Activated CD8-positive, alpha-beta memory T cell treated with anti-CD3 and anti-CD28 coated beads, Interleukin-2, amount 10 ng/mL, durations not matched to agents 7 days and 5 days (primary cell): ENCODE results near the gene STIL. TPM values are rescaled to one million over a fixed set of nuclear protein-coding genes. Genes with fewer than 3 reads are reported as not detected.
"Not testable (repeated sequence)": the region's sequence is repeated elsewhere in the genome, so short reads cannot be mapped to it uniquely, and the experiment has no call there.

Experiments
- ATAC-seq: fragments of 150-1000 bp; cut with Tn5 transposase; one replicate; pipeline ENCODE4 v1.10.0; 2021; ENCODE audit warnings: moderate library complexity
- CTCF ChIA-PET: fragments of 350-600 bp; sonication (Branson Sonifier 250); formaldehyde crosslinking; loops from one replicate; lab custom pipeline; 2021; ENCODE audit warnings: antibody characterized with exemption; lab: Charles Lee
- DNase-seq: peaks from one replicate; pipeline ENCODE4 v3.0.0-alpha.2; 2020
- H3K27ac Mint-ChIP-seq: one replicate; pipeline ENCODE4 v1.8.0; 2021; ENCODE audit warnings: mild to moderate bottlenecking, mixed read lengths
- H3K27me3 Mint-ChIP-seq: one replicate; pipeline ENCODE4 v1.8.0; 2021; ENCODE audit warnings: mixed read lengths
- H3K36me3 Mint-ChIP-seq: one replicate; pipeline ENCODE4 v1.8.0; 2021; ENCODE audit warnings: mild to moderate bottlenecking, mixed read lengths
- H3K4me1 Mint-ChIP-seq: one replicate; pipeline ENCODE4 v1.8.0; 2021; ENCODE audit warnings: mixed read lengths
- H3K4me3 Mint-ChIP-seq: one replicate; pipeline ENCODE4 v1.8.0; 2021; ENCODE audit warnings: mild to moderate bottlenecking, moderate library complexity, mixed read lengths
- H3K9me3 Mint-ChIP-seq: one replicate; pipeline ENCODE4 v1.8.0; 2022; ENCODE audit warnings: low read depth, mixed read lengths
- total RNA-seq, 2 experiments: library from RNA; stranded (reverse); gene quantifications; one replicate each; pipeline ENCODE4 v1.2.3, GENCODE V29; 2021

STIL gene
- total RNA-seq, 2 experiments from 2014 or later = 38.6 to 51.3 TPM

- ATAC-seq (peak; percentile 79), DNase-seq (peak; percentile 85)
- CTCF ChIA-PET = interaction anchor here (0.8 to 1.6 kb wide), 7 partner anchors 9 to 149 kb away, joined by 3 to 8 read pairs (median 4); partner anchors contain the start of gene STIL
- H3K9me3 Mint-ChIP-seq = no peaks in the 10 kb centered on the region
- no peaks in the 10 kb centered on the region for H3K27me3 Mint-ChIP-seq
- no peaks in the 10 kb centered on the region for H3K36me3 Mint-ChIP-seq
- H3K27ac Mint-ChIP-seq = peak within 1 kb of the TSS; percentile 95
- H3K4me3 Mint-ChIP-seq = no peak within 1 kb of the TSS
- peaks cover 17% of the 10 kb centered on the region for H3K4me1 Mint-ChIP-seq
Measured at GRCh38 chr1:47333578-47333921, 19.6 kb upstream of the STIL start, which contains the start of gene CMPK1. CMPK1 (plus strand) TSS chr1:47333790; CDS start chr1:47333946, 156 bp downstream.

GRCh38 chr1:47332779-47333577 lies 19.0 kb upstream of the STIL start:
- ATAC-seq = no peak
- Mint-ChIP-seq H3K27me3 (no peaks in the 10 kb centered on the region), H3K9me3 (no peaks in the 10 kb centered on the region), H3K27ac (no peak overlapping the region), H3K36me3 (no peaks in the 10 kb centered on the region), H3K4me3 (no peak overlapping the region), H3K4me1 (peaks cover 14% of the 10 kb centered on the region)
- no peak for DNase-seq
- CTCF ChIA-PET = interaction anchor here (0.8 to 1.5 kb wide), 6 partner anchors 9 to 149 kb away, joined by 3 to 8 read pairs (median 4); partner anchors contain the start of gene STIL

GRCh38 chr1:47331875-47332274 lies 17.9 kb upstream of the STIL start:
- no peak overlapping the region for H3K27ac Mint-ChIP-seq
- CTCF ChIA-PET = no interaction called here
- no peak for ATAC-seq
- H3K4me3 Mint-ChIP-seq = no peak overlapping the region
- peaks cover 14% of the 10 kb centered on the region for H3K4me1 Mint-ChIP-seq
- H3K27me3 Mint-ChIP-seq = no peaks in the 10 kb centered on the region
- DNase-seq = no peak
- H3K36me3 Mint-ChIP-seq = no peaks in the 10 kb centered on the region
- H3K9me3 Mint-ChIP-seq = no peaks in the 10 kb centered on the region

GRCh38 chr1:47330212-47330611 lies 16.3 kb upstream of the STIL start:
- no peaks in the 10 kb centered on the region for H3K9me3 Mint-ChIP-seq
- no peak for ATAC-seq
- no peak overlapping the region for H3K27ac Mint-ChIP-seq
- H3K36me3 Mint-ChIP-seq = no peaks in the 10 kb centered on the region
- no peaks in the 10 kb centered on the region for H3K27me3 Mint-ChIP-seq
- peaks cover 6% of the 10 kb centered on the region for H3K4me1 Mint-ChIP-seq
- no peak overlapping the region for H3K4me3 Mint-ChIP-seq
- CTCF ChIA-PET = no interaction called here
- DNase-seq = no peak

GRCh38 chr1:47328992-47329391 lies 15.0 kb upstream of the STIL start:
- H3K27ac Mint-ChIP-seq = no peak overlapping the region
- ATAC-seq (no peak), DNase-seq (no peak)
- H3K4me3 Mint-ChIP-seq = no peak overlapping the region
- H3K36me3 Mint-ChIP-seq = no peaks in the 10 kb centered on the region
- H3K27me3 Mint-ChIP-seq = no peaks in the 10 kb centered on the region
- CTCF ChIA-PET = no interaction called here
- H3K9me3 Mint-ChIP-seq = no peaks in the 10 kb centered on the region
- no peaks in the 10 kb centered on the region for H3K4me1 Mint-ChIP-seq

- Mint-ChIP-seq H3K36me3 (no peaks in the 10 kb centered on the region), H3K9me3 (no peaks in the 10 kb centered on the region), H3K4me1 (no peaks in the 10 kb centered on the region), H3K27ac (no peak overlapping the region), H3K4me3 (no peak overlapping the region), H3K27me3 (no peaks in the 10 kb centered on the region)
- CTCF ChIA-PET = interaction anchor here (0.5 to 1.3 kb wide), 2 partner anchors 63 to 64 kb away, joined by 3 read pairs; no protein-coding TSS in a partner anchor
- DNase-seq (no peak), ATAC-seq (no peak)
Measured at GRCh38 chr1:47326271-47326670, 12.3 kb upstream of the STIL start.

- DNase-seq = no peak
- H3K27me3 Mint-ChIP-seq = no peaks in the 10 kb centered on the region
- no peak overlapping the region for H3K4me3 Mint-ChIP-seq
- H3K9me3 Mint-ChIP-seq = no peaks in the 10 kb centered on the region
- no peaks in the 10 kb centered on the region for H3K4me1 Mint-ChIP-seq
- no peaks in the 10 kb centered on the region for H3K36me3 Mint-ChIP-seq
- CTCF ChIA-PET = interaction anchor here (2.2 kb wide), 1 partner anchor 8 kb away, joined by 8 read pairs; the partner anchor contains the start of gene CMPK1
- H3K27ac Mint-ChIP-seq = no peak overlapping the region
- ATAC-seq = no peak
Measured at GRCh38 chr1:47325528-47325927, 11.6 kb upstream of the STIL start.

GRCh38 chr1:47324682-47325081 lies 10.7 kb upstream of the STIL start:
- Mint-ChIP-seq H3K9me3 (no peaks in the 10 kb centered on the region), H3K4me3 (no peak overlapping the region), H3K27me3 (no peaks in the 10 kb centered on the region), H3K4me1 (no peaks in the 10 kb centered on the region), H3K27ac (no peak overlapping the region), H3K36me3 (no peaks in the 10 kb centered on the region)
- ATAC-seq (no peak), DNase-seq (no peak)
- CTCF ChIA-PET = interaction anchor here (2.2 to 2.4 kb wide), 2 partner anchors 9 to 11 kb away, joined by 8 read pairs; partner anchors contain the start of genes CMPK1 and STIL

GRCh38 chr1:47323599-47324031 lies 9.7 kb upstream of the STIL start:
- Mint-ChIP-seq H3K27ac (no peak overlapping the region), H3K4me1 (no peaks in the 10 kb centered on the region), H3K4me3 (no peak overlapping the region), H3K27me3 (no peaks in the 10 kb centered on the region), H3K9me3 (no peaks in the 10 kb centered on the region), H3K36me3 (no peaks in the 10 kb centered on the region)
- ATAC-seq (no peak), DNase-seq (no peak)
- CTCF ChIA-PET = interaction anchor here (1.0 to 2.4 kb wide), 3 partner anchors 10 to 131 kb away, joined by 4 to 8 read pairs (median 8); partner anchors contain the start of genes CMPK1 and STIL

GRCh38 chr1:47319968-47320367 lies 6.0 kb upstream of the STIL start:
- H3K27ac Mint-ChIP-seq, CTCF ChIA-PET, ATAC-seq: not testable (repeated sequence)

GRCh38 chr1:47317841-47318240 lies 3.9 kb upstream of the STIL start:
- Mint-ChIP-seq H3K9me3 (no peaks in the 10 kb centered on the region), H3K4me1 (peaks cover 7% of the 10 kb centered on the region), H3K27me3 (no peaks in the 10 kb centered on the region), H3K27ac (no peak overlapping the region), H3K4me3 (no peak overlapping the region), H3K36me3 (peaks cover 5% of the 10 kb centered on the region)
- ATAC-seq (no peak), DNase-seq (no peak)
- CTCF ChIA-PET = interaction anchor here (0.8 to 1.9 kb wide), 2 partner anchors 16 to 120 kb away, joined by 4 to 5 read pairs; partner anchors contain the start of genes CMPK1 and FOXD2

More at GRCh38 chr1:47319968-47320367, 6.0 kb upstream of the STIL start:
- H3K4me3 Mint-ChIP-seq, H3K27me3 Mint-ChIP-seq, DNase-seq, H3K9me3 Mint-ChIP-seq, H3K4me1 Mint-ChIP-seq, H3K36me3 Mint-ChIP-seq: not testable (repeated sequence)

- ATAC-seq = no peak
- H3K27ac Mint-ChIP-seq = no peak overlapping the region
- H3K4me1 Mint-ChIP-seq = peaks cover 40% of the 10 kb centered on the region
- H3K36me3 Mint-ChIP-seq = peaks cover 46% of the 10 kb centered on the region
- no peak overlapping the region for H3K4me3 Mint-ChIP-seq
- no peaks in the 10 kb centered on the region for H3K9me3 Mint-ChIP-seq
- CTCF ChIA-PET = no interaction called here
- H3K27me3 Mint-ChIP-seq = no peaks in the 10 kb centered on the region
- no peak for DNase-seq
Measured at GRCh38 chr1:47309427-47309826, 4.5 kb downstream of the STIL start.

- Mint-ChIP-seq H3K4me3 (no peak overlapping the region), H3K27ac (no peak overlapping the region), H3K27me3 (no peaks in the 10 kb centered on the region), H3K36me3 (peaks cover 61% of the 10 kb centered on the region), H3K4me1 (peaks cover 12% of the 10 kb centered on the region), H3K9me3 (no peaks in the 10 kb centered on the region)
- CTCF ChIA-PET = interaction anchor here (0.8 kb wide), 1 partner anchor 10 kb away, joined by 5 read pairs; no protein-coding TSS in a partner anchor
- DNase-seq (no peak), ATAC-seq (no peak)
Measured at GRCh38 chr1:47302472-47302871, 11.5 kb downstream of the STIL start.
